ENCODE results near the gene MEIOSIN. TPM values are rescaled to one million over a fixed set of nuclear protein-coding genes. Genes with fewer than 3 reads are reported as not detected.
A peak's percentile ranks its signal among the peaks of the same experiment; 100 is the strongest.

MEIOSIN gene
- total RNA-seq, 1 experiment from 2014 or later, result not detected

- peak; percentile 72 for DNase-seq (ENCODE audit: unreplicated experiment)
- H3K27me3 Mint-ChIP-seq (ENCODE audit: insufficient read depth, unreplicated experiment), result no peaks in the 10 kb centered on the region
- intact Hi-C loops (cut with micrococcal nuclease), result no loop called here
- ChIA-PET CTCF (interaction anchor here (0.6 to 2.3 kb wide), 9 partner anchors 14 to 76 kb away, joined by 3 to 20 read pairs (median 5); partner anchors contain the start of genes DMPK, FBXO46 and QPCTL), POLR2A (interaction anchor here (0.6 to 5.9 kb wide), 21 partner anchors 9 to 1415 kb away, joined by 3 to 152 read pairs (median 8); partner anchors contain the start of genes DMPK, DMWD, FBXO46 and IRF2BP1)
- H3K27ac Mint-ChIP-seq (ENCODE audit: low read depth, unreplicated experiment), result peak overlapping the region; percentile 82
- H3K36me3 Mint-ChIP-seq (ENCODE audit: insufficient read depth, unreplicated experiment), result peaks cover 43% of the 10 kb centered on the region
- H3K4me1 Mint-ChIP-seq (ENCODE audit: insufficient read depth, unreplicated experiment), result peaks cover 12% of the 10 kb centered on the region
- BruUV-seq (replicated peaks), result no TSS peak
- peak overlapping the region; percentile 84 for H3K4me3 Mint-ChIP-seq (ENCODE audit: unreplicated experiment)
- no peaks in the 10 kb centered on the region for H3K9me3 Mint-ChIP-seq (ENCODE audit: unreplicated experiment)
- no peak for TF ChIP-seq CTCF (IDR thresholded peaks at IDR 0.05; ENCODE audit: unreplicated experiment)
These were observed 35.4 kb downstream of the MEIOSIN start for GRCh38 chr19:45768655-45768983.

GRCh38 chr19:45768984-45769782, 35.9 kb downstream of the MEIOSIN start, which contains the start of gene SIX5:
SIX5 (minus strand) TSS chr19:45769252; CDS start chr19:45768844, 408 bp downstream.
- BruUV-seq (replicated peaks), result TSS peak; percentile 46
- intact Hi-C loops (cut with micrococcal nuclease), result loop anchor here (1.0 kb wide), 1 partner anchor 77 kb away; the partner anchor contains the start of gene QPCTL
- DNase-seq (ENCODE audit: unreplicated experiment), result peak; percentile 99
- CTCF ChIA-PET, result interaction anchor here (0.6 to 2.3 kb wide), 20 partner anchors 13 to 179 kb away, joined by 3 to 20 read pairs (median 4); partner anchors contain the start of genes DMPK, DMWD, FBXO46 and QPCTL
- TF ChIP-seq CTCF (IDR thresholded peaks at IDR 0.05; ENCODE audit: unreplicated experiment), result no peak
- Mint-ChIP-seq H3K4me3 (ENCODE audit: unreplicated experiment) (peak within 1 kb of the TSS; percentile 84), H3K4me1 (ENCODE audit: insufficient read depth, unreplicated experiment) (peaks cover 12% of the 10 kb centered on the region), H3K36me3 (ENCODE audit: insufficient read depth, unreplicated experiment) (peaks cover 39% of the 10 kb centered on the region), H3K27me3 (ENCODE audit: insufficient read depth, unreplicated experiment) (no peaks in the 10 kb centered on the region), H3K9me3 (ENCODE audit: unreplicated experiment) (no peaks in the 10 kb centered on the region), H3K27ac (ENCODE audit: low read depth, unreplicated experiment) (peak within 1 kb of the TSS; percentile 82)
- POLR2A ChIA-PET, result interaction anchor here (0.6 to 5.9 kb wide), 40 partner anchors 9 to 1986 kb away, joined by 3 to 152 read pairs (median 5); partner anchors contain the start of genes CCDC61, DMPK, DMWD and FBXO46

- BruUV-seq (replicated peaks), result no TSS peak
- TF ChIP-seq CTCF (IDR thresholded peaks at IDR 0.05; ENCODE audit: unreplicated experiment), result no peak
- intact Hi-C loops (cut with micrococcal nuclease), result loop anchor here (1.0 to 2.0 kb wide), 4 partner anchors 9 to 113 kb away; partner anchors contain the start of gene QPCTL
- H3K4me1 Mint-ChIP-seq (ENCODE audit: insufficient read depth, unreplicated experiment), result peaks cover 12% of the 10 kb centered on the region
- no peaks in the 10 kb centered on the region for H3K9me3 Mint-ChIP-seq (ENCODE audit: unreplicated experiment)
- CTCF ChIA-PET, result interaction anchor here (0.6 to 2.3 kb wide), 16 partner anchors 12 to 872 kb away, joined by 3 to 20 read pairs (median 4); partner anchors contain the start of genes DMPK, DMWD and FBXO46
- peak overlapping the region; percentile 84 for H3K4me3 Mint-ChIP-seq (ENCODE audit: unreplicated experiment)
- H3K36me3 Mint-ChIP-seq (ENCODE audit: insufficient read depth, unreplicated experiment), result peaks cover 37% of the 10 kb centered on the region
- DNase-seq (ENCODE audit: unreplicated experiment), result peak; percentile 56
- POLR2A ChIA-PET, result interaction anchor here (0.6 to 5.9 kb wide), 34 partner anchors 11 to 942 kb away, joined by 3 to 152 read pairs (median 6); partner anchors contain the start of genes CCDC61, DMPK, DMWD and FBXO46
- H3K27ac Mint-ChIP-seq (ENCODE audit: low read depth, unreplicated experiment), result peak overlapping the region; percentile 82
- H3K27me3 Mint-ChIP-seq (ENCODE audit: insufficient read depth, unreplicated experiment), result no peaks in the 10 kb centered on the region
These were observed 36.6 kb downstream of the MEIOSIN start for GRCh38 chr19:45769821-45770191.
